C4-2B (cell line): ENCODE data around the gene SFXN5.

Experiments used
- H3K27ac ChIP-seq: fragments of 450-650 bp; 2 replicates; pipeline ENCODE4 v1.5.1; 2017
- CTCF ChIP-seq: fragments of 450-650 bp; conservative IDR thresholded peaks from 2 replicates; pipeline ENCODE4 v1.5.1; 2017; ENCODE audit warnings: mild to moderate bottlenecking
- ZFX ChIP-seq: fragments of 450-650 bp; IDR thresholded peaks from 2 replicates; pipeline ENCODE4 v1.6.1; 2017

Gene SFXN5

DNA sequence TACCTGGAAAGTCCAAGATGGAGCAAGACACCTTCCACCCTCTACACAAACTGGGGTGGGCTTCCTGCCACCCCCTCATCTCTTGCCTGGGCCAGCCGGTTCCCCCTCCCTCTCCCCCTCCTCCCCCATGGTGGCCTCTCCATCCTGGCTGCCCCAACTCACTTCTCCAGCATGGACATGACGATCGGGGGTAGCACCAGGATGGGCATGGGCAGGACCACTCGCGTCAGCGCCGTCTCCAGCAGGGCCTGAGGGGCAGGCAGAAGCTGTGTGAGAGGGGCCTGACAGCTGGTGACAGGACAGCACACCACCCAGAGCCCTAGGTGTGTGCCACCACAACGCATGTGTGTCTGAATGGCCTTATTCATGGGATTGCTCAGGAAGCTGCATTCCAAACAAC, 103.2 kb downstream of the SFXN5 start:
- no peak for TF ChIP-seq CTCF
- TF ChIP-seq ZFX = no peak
- no peak overlapping the region for H3K27ac ChIP-seq

DNA sequence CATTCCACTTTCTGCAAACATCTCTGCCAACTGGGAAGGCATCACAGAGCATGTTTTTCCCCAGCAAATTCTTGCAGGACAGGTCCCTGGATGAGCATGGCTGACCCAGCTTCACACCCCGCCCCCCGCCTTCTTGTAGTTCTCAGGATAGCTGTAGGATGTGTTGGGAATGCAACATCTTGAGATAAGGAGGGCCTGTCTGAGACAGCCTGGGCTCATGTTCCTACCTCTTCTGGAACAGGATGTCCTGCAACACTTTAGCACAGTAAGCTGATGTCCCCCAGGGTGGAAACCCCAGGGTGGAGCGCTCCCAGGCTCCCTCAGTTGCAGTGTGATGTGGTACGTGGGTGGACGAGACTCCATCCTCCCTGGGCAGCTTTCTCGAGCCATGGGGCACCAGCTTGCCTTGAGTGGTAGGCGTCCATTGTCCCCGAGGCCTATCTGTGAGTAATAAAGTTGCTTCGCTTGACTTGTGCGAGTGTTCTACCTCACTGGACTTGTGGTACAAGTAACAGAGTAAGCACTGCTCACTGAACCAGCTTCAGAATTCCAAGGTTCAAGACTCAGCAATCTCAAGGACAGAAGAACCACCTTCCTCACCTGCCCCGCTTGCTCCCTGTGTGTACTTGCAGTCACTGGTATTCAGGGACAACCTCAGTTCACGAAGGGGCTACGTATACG, 105.6 kb downstream of the SFXN5 start:
- TF ChIP-seq ZFX (no peak), CTCF (no peak)
- H3K27ac ChIP-seq = no peak overlapping the region

DNA sequence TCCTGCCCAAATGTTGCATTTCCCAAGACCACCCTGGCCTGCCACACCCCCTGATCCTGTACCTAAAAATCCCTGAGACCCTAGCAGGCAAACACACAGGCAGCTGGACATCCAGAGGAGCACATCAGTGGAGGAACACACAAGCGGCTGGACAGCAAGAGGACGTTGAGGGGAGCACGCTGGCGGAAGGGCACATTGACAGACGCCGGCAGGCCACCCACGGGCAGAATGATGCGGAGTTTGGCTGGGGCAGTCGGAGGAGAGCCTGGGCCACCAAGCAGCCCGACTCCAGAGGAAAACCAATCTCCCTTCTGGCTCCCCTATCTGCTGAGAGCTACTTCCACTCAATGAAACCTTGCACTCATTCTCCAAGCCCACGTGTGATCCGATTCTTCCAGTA, 106.5 kb downstream of the SFXN5 start:
- TF ChIP-seq CTCF (no peak), ZFX (no peak)
- H3K27ac ChIP-seq = no peak overlapping the region

- no peak overlapping the region for H3K27ac ChIP-seq
- TF ChIP-seq ZFX (no peak), CTCF (no peak)
Observed at GRCh38 chr2:72964146-72964525, 107.4 kb downstream of the SFXN5 start.

GRCh38 chr2:72963423-72964145, 107.9 kb downstream of the SFXN5 start:
- TF ChIP-seq CTCF (no peak), ZFX (no peak)
- no peak overlapping the region for H3K27ac ChIP-seq

- TF ChIP-seq ZFX (no peak), CTCF (no peak)
- no peak overlapping the region for H3K27ac ChIP-seq
Observed at GRCh38 chr2:72962911-72963310, 108.6 kb downstream of the SFXN5 start.

- no peak overlapping the region for H3K27ac ChIP-seq
- TF ChIP-seq ZFX (no peak), CTCF (no peak)
Observed at GRCh38 chr2:72961853-72962468, 109.6 kb downstream of the SFXN5 start.
